HG02970 (cell line): ENCODE data around the gene PEPD.

ENCODE experiments used
- ATAC-seq: cut with Tn5 transposase; IDR thresholded peaks from one replicate; pipeline ENCODE4 v1.9.1; 2021; ENCODE audit warnings: mild to moderate bottlenecking, moderate library complexity, moderate number of reproducible peaks; ENCODE audit not compliant: unreplicated experiment, low FRiP score

The PEPD gene

DNA sequence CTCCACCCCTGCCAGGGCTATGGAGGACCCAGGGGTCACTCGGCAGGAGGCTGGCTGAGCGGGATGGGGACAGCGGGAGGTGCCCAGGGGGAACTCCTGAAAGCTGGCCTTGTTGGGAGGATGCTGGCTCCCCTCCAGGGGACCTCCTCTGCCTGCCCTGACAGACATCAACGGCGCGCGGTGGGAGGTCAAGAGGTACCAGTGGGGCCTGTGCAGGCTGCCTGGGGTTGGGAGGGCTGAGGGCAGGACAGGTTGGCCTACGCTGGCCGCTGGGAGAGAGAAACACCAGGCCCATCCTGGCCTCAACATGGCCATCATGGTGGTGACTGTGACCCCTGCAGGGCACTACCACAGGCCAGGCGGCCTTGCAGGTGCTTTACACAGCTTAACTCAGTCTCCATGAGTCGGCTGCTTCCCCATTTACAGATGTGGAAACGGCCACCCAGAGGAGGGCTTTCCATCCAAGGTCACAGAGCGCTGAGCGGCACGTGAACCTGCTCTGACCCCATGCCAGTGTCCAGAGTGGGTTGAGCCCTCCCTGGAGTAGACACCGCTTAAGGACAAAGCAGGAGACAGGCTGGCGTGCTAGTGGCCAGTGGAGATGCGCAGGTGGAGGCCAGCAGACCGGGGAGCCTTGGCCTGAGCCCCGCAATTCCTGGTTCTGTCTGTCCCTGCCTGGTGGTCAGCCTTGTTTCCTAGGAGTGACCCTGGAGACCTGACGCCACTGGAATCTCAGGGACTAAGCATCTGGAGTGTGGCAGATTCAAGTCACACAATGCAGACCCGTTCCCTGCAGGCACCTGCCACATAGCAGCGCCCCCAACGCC, 120.5 kb downstream of the PEPD start:
- no peak for ATAC-seq

DNA sequence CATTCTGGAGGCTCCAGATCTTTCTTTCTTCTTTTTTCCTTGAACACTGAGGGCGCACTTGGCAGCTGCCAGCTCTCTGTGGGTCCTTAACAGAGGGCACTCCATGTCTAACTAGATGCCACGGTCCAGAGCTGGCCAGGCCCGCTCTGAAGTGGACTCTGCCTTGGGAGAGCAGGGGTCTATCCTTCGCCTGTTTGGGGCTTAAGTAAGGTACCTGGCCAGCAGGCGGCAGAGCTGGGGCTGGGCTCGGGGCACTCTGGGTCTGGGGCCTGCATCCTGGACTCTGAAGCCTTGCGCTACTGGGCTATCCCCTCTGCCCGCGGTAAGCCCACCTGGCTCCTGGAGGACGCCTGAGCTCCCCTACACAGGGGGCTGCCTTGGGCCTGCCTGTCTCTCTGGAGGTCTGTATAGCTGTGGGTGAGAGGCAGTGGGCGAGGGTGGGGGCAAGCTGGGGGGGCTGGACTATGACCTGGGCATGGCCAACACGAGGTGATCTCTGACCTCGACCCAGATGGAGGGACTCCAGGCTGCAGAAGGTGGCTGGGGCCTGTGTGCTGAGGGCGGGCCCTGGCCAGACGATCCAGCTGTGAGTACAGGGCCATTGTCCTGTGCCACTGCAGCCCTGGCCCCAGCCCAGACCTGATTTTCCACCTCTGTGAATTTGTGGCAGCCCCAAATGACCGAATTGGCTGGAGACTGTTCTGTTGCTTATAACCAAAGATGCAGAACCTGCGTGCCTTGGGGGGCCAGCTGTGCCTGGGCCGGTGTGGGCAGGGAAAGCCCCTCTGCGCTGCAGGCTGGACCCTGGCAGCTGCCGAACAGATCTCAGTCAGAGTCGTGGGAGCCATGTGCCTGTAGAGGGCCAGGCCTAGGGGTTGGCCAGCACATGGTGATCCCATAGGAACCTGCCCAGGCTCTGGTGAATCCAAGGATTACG, 121.6 kb downstream of the PEPD start:
- no peak for ATAC-seq

DNA sequence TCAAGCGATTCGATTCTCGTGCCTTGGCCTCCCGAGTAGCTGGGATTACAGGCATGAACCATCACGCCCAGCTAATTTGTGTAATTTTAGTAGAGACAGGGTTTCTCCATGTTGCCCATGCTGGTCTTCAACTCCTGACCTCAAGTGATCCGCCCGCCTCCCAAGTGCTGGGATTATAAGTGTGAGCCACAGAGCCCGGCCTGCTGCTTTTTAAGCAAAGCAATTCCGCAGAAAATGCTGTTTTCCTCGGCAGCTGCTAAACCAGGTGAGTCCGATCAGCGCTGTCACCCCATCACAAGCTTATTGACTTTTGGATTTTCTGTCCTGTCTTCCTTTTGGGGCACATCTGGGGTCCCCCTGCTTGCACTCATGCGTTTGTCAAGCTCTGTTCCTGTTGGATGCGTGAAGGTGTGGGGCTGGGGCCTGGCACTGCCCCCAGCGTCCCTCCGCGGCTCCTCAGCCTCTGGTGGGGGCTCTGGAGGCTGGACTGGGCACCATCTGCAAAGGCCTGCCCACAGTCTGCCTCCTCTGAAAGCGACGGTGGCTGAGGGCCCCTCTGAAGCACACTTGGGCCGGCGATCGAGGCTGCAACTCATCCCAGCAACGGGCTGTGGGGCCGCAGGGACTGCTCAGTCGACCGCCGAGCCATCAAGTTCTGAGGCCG, 122.4 kb downstream of the PEPD start:
- no peak for ATAC-seq

DNA sequence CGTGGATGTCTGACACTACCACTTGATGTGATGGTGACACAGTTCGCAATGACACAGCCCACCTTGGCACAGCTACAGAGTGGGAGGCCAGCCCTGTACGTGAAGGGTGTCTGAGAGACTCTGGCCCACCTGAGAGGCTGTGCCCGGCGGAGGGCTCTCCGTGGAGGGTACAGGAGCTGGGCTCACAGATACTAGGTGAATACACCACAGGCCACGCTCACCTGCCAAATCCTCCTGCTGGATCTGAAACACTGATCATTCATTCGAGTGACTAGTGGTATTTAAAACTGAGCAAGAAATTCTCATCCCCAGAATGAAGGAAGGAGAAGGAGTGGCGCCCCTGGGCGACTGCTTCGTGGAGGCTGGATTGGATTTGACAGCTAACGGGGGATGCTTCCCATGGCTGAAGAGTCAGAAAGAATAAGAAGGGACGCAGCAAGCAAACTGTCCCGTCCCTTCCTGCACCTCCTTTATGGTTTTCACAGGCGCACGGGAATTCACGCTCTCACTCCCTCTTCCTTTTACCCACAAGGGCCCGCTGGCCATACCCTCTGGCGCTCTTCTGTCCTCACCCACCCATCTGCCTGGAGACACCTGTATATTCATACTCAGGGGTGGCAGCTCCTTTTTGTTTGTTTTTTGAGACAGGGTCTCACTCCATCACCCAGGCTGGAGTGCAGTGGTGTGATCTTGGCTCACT, 123.1 kb downstream of the PEPD start:
- ATAC-seq: no peak

DNA sequence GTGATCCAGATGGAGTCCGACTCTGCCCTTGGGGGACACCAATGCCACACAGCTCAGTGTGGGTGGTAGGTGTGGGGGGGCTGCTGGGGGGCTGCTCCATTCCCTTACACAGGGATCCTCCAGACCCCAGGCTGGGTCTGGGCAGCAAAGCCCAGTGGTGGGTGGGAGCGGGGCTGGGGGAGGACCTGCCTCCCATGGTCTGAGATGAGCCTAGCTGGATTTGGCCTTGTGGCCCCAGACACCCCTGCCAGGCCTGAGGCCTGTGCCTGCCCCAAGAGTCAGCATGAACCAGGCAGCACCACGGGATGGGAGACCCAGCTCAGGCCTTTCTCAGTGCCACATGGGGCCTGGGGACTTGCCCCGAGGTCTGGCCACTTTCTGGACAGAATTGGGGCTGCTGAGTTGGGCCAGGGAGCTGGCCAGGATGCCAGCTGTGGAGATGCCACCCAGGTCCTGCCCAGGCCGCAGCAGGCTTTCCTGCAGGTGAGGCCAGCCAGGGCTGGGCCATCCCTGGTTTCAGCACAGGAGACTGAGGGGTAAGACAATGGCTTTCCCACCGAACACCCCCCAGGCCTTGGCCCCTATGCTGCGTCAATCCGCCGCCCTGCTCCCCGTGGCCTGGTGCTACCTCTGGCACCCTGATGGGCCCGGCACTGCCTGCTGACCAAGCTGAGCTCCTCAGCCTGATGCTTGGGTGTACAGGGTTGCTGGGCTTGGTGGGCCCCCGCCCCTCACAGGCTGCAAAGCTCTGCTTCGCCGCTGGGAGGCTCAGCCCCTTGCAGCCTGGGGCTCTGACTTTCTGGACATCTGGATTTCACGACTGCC, 123.8 kb downstream of the PEPD start:
- no peak for ATAC-seq

DNA sequence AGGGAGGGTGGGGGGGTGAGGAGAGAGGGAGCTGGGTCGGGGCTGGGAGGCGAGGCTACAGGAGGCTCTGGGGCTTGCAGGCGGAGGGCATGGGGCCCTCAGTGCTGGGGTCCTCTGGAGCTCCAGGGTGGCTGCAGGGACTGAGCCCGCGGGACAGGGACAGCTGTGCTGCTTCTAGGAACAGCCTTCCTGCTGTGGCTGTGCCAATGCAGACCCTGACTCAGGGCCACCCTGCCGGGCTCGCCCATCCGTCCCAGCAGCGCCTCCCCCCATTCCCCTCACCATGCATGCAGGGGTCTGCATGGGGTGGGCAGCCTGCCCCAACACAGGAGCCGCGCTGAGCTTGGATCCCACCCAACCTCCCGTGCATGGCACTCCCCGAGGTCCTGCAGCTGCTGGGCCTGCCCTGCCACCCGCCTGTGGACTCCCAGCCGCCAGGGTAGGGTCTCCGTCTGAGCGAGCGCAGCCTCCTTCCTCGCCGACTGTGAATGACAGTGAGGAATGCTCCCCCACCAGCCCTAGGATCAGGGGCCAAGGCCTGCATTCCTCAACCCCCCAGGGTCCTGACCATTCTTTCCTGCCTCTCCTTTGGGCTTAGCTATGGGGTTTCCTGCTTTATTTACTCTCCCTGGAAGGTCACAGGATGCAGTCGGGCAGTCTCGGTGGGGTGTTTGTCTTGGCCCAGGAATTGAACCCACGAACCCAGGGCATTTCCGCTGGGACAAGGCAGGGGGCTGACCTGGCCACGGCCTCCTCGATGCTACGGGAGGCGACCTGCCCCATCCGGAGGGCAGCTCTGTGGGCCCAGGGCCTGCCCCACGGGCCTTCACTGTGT, 124.7 kb downstream of the PEPD start:
- no peak for ATAC-seq

DNA sequence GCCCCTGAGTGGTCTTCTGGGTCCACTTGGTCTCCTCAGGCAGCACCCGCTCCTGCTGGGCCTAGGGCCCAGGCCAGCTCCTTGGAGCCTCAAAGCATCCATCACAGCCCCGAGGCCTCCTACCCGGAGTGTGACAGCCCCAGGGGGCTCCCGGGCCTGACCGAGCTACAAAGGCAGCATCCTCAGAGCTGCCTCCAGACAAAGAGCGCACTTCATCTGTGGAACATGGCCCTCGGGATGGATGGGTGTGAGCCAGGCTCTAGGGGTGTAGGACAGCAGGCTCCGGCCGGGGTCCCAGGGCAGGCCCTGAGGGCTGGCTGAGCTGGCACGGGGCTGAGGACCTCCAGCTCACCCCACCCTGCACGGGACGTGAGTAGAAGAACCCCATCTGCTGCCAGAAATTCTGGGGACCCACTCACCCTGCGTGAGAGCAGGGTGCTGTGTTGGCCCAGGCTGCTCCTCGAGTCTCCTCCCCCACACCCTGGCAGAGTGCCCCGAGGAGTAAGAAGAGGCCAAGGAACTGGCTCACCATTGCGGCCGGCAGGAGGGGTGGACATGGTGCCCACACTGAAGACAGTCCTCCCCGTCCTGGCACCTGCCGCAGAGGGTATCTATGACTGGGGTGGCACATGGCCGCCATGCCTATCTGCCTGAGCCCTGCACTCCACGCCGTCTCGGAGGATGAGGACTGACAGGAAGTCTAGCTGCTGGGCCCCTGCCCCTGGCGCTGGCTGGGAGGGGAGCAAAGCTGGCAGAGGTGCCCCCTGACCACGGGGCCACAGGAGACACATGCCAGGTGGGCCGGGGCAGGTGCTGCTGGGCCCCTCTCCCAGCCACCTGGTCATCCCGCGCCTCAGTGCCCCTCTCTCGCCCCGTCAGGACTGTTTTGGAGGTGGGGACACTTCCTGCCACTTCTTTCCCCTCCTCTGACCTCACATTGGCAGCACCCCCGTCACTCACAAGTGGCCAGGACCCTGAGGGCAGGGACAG, 125.7 kb downstream of the PEPD start:
- no peak for ATAC-seq

DNA sequence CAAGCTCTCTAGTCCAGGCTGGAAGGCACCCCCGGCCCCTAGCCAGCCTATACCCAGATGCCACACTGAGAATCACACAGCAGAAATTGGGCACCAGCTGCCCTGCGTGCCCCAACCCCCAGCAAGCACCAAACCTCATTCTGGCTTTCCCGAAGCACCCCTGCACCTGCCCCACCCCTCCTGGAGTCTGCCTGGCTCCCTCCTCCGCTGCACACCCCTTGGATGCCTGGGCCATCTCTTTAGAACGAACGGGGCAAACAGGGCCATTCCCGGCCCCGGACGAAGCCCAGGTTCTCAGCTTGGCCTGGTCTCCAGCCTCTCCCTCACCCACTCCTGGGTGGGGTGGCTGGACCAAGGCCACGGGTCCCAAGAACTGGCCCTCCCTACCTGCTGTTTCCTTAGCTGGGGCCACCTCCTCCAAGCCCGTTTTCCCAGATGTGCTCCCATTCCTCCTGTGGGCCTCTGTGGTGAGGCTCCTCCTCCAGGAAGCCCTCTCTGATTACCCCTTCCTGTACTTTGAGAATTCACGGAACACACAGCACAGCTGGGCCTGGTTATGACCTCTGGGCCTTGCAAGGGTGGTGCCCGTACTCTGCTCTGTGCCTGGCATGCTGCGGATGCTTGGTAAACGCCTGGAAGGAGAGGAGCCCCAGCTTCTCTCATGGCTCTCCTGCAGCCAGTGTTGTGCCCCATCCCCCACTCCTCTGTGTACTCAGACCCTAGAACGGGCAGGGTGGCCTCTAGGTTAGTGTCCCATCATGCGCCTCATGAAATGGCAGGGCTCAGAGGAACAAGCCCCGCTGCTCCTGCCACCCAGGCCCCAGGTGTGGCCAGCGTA, 126.6 kb downstream of the PEPD start:
- no peak for ATAC-seq

DNA sequence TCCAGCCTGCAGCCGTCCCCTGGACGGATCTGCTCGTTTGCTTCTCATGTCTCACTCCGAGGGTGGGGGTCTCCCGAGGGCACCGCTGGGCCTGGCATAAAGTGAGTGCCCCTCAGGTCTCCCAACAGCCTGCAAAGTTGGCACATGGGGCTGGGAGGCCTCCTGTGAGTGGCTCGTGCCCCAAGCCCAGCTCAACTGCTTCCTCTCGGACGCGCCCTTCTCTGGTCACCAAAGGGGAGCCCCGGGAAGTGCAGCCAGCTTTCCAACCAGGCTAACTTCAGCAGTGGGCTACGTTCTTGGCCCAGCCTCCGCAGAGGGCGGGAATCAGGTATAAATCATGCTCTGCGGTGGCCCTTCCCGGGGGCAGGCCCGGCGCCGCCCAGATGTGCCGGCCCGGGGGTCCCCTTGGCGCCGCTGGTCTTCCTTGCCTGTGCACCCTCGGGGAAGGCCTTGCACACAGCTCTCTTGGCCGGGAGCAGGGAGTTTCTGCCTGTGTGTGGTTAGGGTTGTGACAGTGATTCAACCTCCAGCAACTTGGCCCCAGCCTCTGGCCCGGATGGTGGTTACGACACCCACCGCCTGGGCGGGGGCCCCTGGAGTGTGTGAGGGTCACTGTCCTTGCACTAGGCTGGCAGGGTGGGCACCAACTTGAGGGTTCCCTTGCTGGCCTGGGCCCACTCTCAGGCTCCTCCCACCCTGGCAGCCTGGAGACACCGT, 127.4 kb downstream of the PEPD start:
- no peak for ATAC-seq

DNA sequence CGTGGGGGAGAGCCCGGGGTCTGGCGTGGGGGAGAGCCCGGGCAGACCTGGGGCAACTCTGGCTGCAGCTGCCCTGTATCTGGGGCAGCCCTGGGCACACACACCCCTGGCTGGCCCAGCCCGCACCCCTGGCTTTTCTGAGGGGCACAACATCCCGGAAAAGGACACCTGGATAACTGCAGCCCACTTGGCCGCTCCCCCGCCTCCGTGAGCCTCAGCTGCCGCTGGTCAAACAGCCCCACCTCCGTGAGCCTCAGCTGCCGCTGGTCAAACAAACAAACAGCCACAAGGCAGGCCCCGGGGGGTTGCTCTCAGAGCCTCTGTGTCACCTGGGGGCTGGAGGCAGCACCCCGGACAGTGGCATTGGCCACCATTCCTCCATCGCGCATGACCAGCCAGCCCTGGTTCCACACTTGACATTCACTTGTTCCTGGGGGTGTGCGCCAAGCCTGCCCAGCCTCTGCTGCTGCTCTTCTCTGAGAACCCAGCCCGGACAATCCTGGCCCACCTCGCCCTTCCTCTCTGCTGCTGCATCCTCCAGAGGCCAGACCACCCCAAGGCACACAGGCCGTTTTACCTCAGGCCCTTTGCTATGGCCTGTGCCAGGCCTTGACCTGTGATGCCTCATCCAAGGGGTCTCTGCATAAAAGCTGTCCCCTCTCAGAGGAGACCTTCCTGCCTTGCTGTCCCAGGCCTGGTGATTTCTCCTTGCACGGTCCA, 128.1 kb downstream of the PEPD start:
- ATAC-seq: no peak

DNA sequence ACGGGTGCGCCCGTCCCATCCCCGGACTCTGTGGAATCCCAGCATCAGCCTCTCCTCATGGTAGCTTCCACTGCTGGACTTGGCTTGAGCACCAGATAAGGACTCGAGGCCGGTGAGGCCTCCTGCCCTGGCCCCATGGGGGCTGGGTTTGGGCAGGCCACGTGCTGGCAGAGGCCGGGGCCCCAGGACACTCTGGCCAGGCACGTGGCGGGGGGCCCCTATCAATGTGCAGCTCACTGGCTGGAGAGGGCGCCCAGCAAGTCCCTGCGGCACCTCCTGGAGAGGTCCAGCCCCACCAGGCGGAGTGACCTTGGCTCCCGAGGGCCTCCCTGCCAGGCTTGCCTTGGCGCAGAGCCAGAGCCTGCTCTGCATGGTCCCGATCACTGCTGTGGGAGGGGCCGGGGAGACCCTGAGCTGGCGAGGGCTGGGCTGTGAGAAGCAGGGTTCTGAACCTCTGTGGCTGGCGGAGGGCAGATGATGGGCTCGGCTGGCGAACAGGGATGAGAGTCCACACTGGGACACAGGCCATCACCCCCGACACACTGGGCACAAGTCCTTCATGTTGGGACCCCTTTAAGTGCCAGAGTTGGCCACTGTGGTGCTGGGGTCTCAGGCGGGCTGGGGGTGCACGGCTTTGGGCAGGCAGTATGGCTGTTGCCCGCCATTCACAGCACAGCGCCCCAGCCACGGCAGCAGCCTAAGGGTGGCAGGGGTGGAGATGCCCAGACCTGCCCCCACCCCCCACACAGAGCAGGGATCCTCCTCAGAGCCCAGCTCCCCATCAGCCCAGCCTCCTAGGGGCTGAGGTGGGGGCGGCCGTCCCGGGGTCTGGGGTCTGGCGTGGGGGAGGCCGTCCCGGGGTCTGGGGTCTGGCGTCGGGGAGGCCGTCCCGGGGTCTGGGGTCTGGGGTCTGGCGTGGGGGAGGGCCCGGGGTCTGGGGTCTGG, 129.0 kb downstream of the PEPD start:
- no peak for ATAC-seq

DNA sequence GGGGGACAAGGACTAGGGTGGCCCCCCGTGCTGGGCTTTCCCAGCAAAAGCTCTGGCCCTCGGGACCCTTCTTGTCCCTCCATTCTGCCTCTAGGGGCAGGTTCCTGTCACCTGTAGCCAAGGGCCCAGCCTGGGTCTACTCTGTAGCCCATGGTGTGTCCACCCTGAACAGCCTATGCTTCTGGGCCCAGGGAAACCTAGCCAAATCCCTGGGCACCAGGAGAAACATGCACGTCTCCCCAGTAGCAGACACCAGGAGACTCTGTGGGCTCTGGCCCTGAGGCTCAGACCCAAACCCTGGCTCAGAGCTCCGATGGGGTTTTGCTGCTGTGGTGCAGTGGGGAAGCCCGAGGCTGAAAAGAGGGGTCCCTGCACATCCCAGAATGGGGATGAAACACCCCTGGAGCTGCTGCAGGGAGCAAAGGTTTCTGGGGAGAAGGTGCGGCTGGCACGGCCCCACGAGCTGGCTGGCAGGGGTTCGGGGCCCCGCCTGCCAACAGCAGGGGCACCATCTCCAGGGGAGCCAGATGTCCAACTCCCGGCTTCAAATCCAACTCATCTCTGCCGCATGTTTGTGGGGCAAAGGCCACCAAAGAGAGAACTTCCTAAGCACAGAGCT, 129.9 kb downstream of the PEPD start:
- ATAC-seq: no peak

DNA sequence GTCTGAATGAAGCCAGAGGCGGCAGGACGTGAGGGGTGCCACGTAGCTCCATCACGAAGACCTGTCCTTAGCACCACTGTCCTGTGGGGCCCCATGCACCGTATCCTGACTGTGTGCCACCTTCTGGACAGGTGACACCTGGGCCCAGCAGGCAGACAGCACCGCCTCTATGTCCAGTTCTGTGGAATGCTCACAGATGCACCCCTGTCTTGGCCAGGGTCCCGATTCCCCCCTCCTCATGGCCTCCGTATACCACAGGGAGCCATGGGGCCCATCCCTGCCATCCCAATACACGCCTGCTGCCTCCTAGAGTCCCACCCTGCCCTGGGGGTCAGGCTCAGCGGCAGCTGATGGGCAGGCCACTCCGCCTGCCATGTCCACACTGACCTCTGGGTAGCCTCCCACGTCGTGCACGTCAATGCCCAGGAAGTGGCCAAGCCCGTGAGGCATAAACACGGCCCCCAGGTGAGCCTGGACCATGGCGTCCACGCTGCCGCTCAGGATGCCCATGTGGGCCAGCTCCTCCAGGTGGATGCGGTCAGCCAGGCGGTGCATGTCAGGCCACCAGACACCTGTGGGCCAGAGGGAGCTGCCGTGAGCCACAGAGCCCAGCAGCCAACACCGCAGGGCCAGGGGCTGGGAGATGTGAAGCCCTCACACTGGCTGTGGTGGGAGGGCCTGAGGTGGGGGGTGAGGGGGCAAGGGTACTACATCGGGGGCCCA, 130.5 kb downstream of the PEPD start:
- ATAC-seq: no peak
